Right atrium auricular region (tissue), 2 donors: Measurements from ENCODE around the gene CACNA2D3. TPM values are rescaled to one million over a fixed set of nuclear protein-coding genes. Genes with fewer than 3 reads are reported as not detected.

Source experiments
- DNase-seq: peaks from one replicate; pipeline ENCODE4 v3.0.0-alpha.2; 2019; ENCODE audit warnings: low spot score
- H3K27ac ChIP-seq, 2 donors: fragments of 200-600 bp; sonication (generic); 1 replicate in 1 of 2; 2 replicates in 1 of 2; pipeline ENCODE4 v1.5.1; 2016 to 2019
- H3K27me3 ChIP-seq, 2 donors: fragments of 200-600 bp; sonication (generic); one replicate each; pipeline versions ENCODE4 v1.5.1 to v1.6.0; 2017 to 2019
- H3K36me3 ChIP-seq: fragments of 200-600 bp; sonication (generic); one replicate; pipeline ENCODE4 v1.5.1; 2016
- H3K4me1 ChIP-seq, 2 donors: fragments of 200-600 bp; sonication (generic); one replicate each; pipeline versions ENCODE4 v1.5.1 to v1.6.0; 2017 to 2019
- H3K4me3 ChIP-seq, 2 donors: fragments of 200-600 bp; sonication (generic); 1 replicate in 1 of 2; 2 replicates in 1 of 2; pipeline ENCODE4 v1.5.1; 2017 to 2019; ENCODE audit warnings: mild to moderate bottlenecking in 1 of 2, moderate library complexity in 1 of 2
- H3K9me3 ChIP-seq, 2 donors: fragments of 200-600 bp; sonication (generic); one replicate each; pipeline ENCODE4 v1.5.1; 2019
- total RNA-seq, 2 donors: library from RNA; depleted of rRNA; stranded (reverse); fragments of >200 nt; gene quantifications; one replicate each; pipeline ENCODE4 v1.1.0, GENCODE V29; 2016
- TF ChIP-seq, protein P1 (sequence below), 2 donors: fragments of 200-600 bp; sonication (generic); IDR thresholded peaks; one replicate each; pipeline ENCODE4 v1.5.1; 2019; ENCODE audit warnings: antibody characterized with exemption in 2 of 2

The CACNA2D3 gene
- total RNA-seq, 2 donors from 2014 or later: 10.9 to 17.2 TPM

DNA sequence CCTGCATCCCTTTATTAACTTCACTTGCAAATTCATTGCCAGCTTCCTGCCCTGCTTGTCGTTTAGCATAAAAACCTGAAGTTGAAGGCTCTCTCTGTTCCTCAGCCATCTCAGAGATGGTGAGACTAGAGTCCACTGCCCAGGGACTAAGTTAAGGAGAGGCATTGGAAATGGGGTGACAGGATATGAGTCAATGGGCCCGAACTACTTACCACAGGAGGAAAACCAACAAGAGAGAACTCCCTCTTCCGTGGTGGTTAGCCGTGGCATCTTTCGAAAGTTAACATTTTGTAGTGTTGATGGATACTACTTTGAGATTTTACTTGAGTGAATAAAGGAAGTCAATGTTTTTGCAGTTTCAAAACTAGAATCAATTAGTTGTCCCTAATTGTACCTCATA is 740.2 kb downstream of the CACNA2D3 start:
- H3K27me3 ChIP-seq: no peaks in the 10 kb centered on the region
- H3K9me3 ChIP-seq: no peaks in the 10 kb centered on the region
- no peak for DNase-seq
- no peak overlapping the region for H3K4me3 ChIP-seq
- H3K4me1 ChIP-seq: peaks cover 0 to 19% of the 10 kb centered on the region in 2 donors
- no peaks in the 10 kb centered on the region for H3K36me3 ChIP-seq
- TF ChIP-seq, protein P1, sequence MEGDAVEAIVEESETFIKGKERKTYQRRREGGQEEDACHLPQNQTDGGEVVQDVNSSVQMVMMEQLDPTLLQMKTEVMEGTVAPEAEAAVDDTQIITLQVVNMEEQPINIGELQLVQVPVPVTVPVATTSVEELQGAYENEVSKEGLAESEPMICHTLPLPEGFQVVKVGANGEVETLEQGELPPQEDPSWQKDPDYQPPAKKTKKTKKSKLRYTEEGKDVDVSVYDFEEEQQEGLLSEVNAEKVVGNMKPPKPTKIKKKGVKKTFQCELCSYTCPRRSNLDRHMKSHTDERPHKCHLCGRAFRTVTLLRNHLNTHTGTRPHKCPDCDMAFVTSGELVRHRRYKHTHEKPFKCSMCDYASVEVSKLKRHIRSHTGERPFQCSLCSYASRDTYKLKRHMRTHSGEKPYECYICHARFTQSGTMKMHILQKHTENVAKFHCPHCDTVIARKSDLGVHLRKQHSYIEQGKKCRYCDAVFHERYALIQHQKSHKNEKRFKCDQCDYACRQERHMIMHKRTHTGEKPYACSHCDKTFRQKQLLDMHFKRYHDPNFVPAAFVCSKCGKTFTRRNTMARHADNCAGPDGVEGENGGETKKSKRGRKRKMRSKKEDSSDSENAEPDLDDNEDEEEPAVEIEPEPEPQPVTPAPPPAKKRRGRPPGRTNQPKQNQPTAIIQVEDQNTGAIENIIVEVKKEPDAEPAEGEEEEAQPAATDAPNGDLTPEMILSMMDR (IDR thresholded peaks at IDR 0.05): no peak
- H3K27ac ChIP-seq: no peak overlapping the region

- Histone ChIP-seq H3K27me3 (no peaks in the 10 kb centered on the region), H3K9me3 (no peaks in the 10 kb centered on the region), H3K27ac (peak overlapping the region in 1 of 2 donors; percentile 16), H3K36me3 (no peaks in the 10 kb centered on the region), H3K4me3 (no peak overlapping the region), H3K4me1 (peaks cover 0 to 19% of the 10 kb centered on the region in 2 donors)
- TF ChIP-seq, protein P1 (IDR thresholded peaks at IDR 0.05): no peak
- DNase-seq: no peak
These were observed 741.0 kb downstream of the CACNA2D3 start for GRCh38 chr3:54863366-54863765.

GRCh38 chr3:54863786-54864185 is 741.4 kb downstream of the CACNA2D3 start:
- no peak overlapping the region for H3K27ac ChIP-seq
- H3K4me1 ChIP-seq: peaks cover 0 to 19% of the 10 kb centered on the region in 2 donors
- no peaks in the 10 kb centered on the region for H3K36me3 ChIP-seq
- no peak for DNase-seq
- TF ChIP-seq, protein P1 (IDR thresholded peaks at IDR 0.05): no peak
- H3K27me3 ChIP-seq: no peaks in the 10 kb centered on the region
- no peak overlapping the region for H3K4me3 ChIP-seq
- no peaks in the 10 kb centered on the region for H3K9me3 ChIP-seq

GRCh38 chr3:54865316-54865715 is 743.0 kb downstream of the CACNA2D3 start:
- peaks cover 0 to 13% of the 10 kb centered on the region in 2 donors for H3K4me1 ChIP-seq
- H3K9me3 ChIP-seq: no peaks in the 10 kb centered on the region
- H3K27me3 ChIP-seq: no peaks in the 10 kb centered on the region
- TF ChIP-seq, protein P1 (IDR thresholded peaks at IDR 0.05): no peak
- H3K4me3 ChIP-seq: no peak overlapping the region
- no peak for DNase-seq
- no peak overlapping the region for H3K27ac ChIP-seq
- H3K36me3 ChIP-seq: no peaks in the 10 kb centered on the region

GRCh38 chr3:54866251-54866650 is 743.9 kb downstream of the CACNA2D3 start:
- no peak overlapping the region for H3K4me3 ChIP-seq
- no peaks in the 10 kb centered on the region for H3K36me3 ChIP-seq
- no peaks in the 10 kb centered on the region for H3K9me3 ChIP-seq
- no peaks in the 10 kb centered on the region for H3K27me3 ChIP-seq
- TF ChIP-seq, protein P1 (IDR thresholded peaks at IDR 0.05): no peak
- no peak overlapping the region for H3K27ac ChIP-seq
- DNase-seq: no peak
- peaks cover 0 to 5% of the 10 kb centered on the region in 2 donors for H3K4me1 ChIP-seq

- no peak for DNase-seq
- TF ChIP-seq, protein P1 (IDR thresholded peaks at IDR 0.05): peak in 1 of 2 donors; percentile 61
- Histone ChIP-seq H3K4me3 (no peak overlapping the region), H3K27ac (no peak overlapping the region), H3K27me3 (no peaks in the 10 kb centered on the region), H3K36me3 (no peaks in the 10 kb centered on the region), H3K4me1 (no peaks in the 10 kb centered on the region), H3K9me3 (no peaks in the 10 kb centered on the region)
These were observed 748.1 kb downstream of the CACNA2D3 start for GRCh38 chr3:54870423-54870822.
